SH-SY5Y (cell line): Measurements from ENCODE around the gene CPED1.

ENCODE experiments used
- GATA2 ChIP-seq: IDR thresholded peaks from 2 replicates; pipeline ENCODE4 v1.6.1; 2011; ENCODE audit warnings: mild to moderate bottlenecking, low read depth, low read length
- GATA3 ChIP-seq: IDR thresholded peaks from 2 replicates; pipeline ENCODE4 v1.6.1; 2011; ENCODE audit warnings: low read depth, mild to moderate bottlenecking, low read length, moderate library complexity

Gene CPED1

GRCh38 chr7:120987683-120988590 lies 574 bp upstream of the CPED1 start:
- TF ChIP-seq GATA2 (no peak), GATA3 (no peak)

DNA sequence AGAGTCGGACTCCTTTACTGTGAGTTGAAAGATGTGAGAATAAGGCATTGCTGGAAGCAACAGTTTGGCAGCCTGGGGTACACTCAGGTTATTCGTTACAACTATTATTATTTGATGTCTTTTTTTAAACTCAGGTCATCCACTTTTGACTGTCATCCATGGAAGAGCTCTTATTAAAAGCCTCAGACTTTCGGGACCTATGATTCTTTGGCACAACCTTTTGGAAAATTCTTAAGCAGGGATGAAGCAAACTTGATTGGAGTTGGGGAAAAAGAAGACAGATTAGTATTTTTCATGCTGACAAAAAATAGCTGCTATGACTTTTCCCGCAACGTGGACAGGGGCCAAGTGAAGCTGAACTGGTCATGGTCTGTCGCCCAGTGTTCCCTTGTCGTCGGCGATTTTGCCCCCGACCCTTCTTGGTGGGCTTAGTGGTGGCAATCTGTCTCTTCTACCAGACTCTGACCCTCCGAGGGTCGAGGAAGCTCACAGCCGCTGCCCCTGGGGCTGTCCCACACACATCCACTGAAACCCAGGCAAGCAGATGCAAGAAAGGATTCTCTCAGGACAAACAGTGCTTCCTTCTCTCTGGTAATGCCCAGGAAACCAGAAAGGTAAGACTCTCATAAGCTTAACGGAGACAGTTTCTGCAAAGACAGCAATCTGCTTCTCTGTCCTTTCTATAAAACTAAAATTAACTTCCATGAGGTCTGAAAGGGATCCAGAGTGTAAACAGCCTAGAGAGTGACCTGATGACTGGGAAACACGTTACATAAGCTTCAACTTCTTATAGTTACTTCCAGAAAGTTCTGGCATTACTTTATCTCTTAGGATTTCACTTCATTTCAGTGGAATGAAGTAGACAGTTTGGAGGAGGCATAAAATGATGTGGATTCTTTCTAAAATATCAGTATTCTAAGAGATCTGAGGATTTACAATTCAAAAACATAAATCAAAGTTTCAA lies 1.0 kb downstream of the CPED1 start:
- TF ChIP-seq GATA2 (no peak), GATA3 (no peak)

GRCh38 chr7:120990468-120991118 lies 2.1 kb downstream of the CPED1 start:
- TF ChIP-seq GATA2, result no peak
- TF ChIP-seq GATA3, result no peak

DNA sequence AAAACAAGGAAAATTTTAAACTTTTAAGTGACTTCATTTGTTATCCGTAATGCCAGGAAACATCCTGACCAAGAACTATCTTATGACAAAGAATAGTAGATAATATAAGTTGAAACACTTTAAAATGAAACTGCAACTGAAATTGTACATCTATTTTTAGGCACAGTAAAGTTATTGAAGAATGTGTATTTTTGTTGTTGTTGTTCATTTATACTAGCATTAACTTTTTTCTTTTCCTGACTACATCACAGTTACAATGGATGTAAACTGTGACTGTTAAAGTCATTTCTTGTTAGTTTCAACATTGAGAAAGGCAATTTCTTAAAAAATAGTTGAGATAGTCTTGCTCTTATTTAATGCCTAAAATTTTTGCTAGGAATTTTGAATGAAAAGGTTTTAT lies 2.6 kb downstream of the CPED1 start:
- TF ChIP-seq GATA2 (no peak), GATA3 (no peak)

DNA sequence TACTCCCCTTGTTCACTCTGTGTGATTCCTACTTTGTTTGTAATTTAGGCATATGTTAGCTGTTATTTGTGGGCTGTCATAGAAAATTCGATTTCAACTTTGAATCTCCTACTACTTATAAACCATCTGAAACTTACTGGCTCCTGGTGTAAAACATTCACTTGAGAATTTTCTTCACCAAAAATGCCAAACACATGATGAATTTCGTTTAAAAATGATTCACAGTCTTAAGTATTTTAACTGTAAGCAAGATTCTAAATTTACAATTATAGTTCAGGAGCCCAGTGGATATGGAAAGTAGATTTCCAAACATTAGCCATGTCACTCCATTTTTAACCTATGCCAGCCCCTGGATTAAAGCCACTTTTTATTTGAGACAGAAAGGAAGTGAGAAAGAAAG lies 3.1 kb downstream of the CPED1 start:
- TF ChIP-seq GATA3, result no peak
- TF ChIP-seq GATA2, result no peak

- TF ChIP-seq GATA2 (no peak), GATA3 (no peak)
Observed at GRCh38 chr7:120992272-120992964, 3.9 kb downstream of the CPED1 start.

GRCh38 chr7:120992965-120993494 lies 4.5 kb downstream of the CPED1 start:
- TF ChIP-seq GATA3 (no peak), GATA2 (no peak)

GRCh38 chr7:120993553-120994191 lies 5.2 kb downstream of the CPED1 start:
- TF ChIP-seq GATA2, result no peak
- TF ChIP-seq GATA3, result no peak

DNA sequence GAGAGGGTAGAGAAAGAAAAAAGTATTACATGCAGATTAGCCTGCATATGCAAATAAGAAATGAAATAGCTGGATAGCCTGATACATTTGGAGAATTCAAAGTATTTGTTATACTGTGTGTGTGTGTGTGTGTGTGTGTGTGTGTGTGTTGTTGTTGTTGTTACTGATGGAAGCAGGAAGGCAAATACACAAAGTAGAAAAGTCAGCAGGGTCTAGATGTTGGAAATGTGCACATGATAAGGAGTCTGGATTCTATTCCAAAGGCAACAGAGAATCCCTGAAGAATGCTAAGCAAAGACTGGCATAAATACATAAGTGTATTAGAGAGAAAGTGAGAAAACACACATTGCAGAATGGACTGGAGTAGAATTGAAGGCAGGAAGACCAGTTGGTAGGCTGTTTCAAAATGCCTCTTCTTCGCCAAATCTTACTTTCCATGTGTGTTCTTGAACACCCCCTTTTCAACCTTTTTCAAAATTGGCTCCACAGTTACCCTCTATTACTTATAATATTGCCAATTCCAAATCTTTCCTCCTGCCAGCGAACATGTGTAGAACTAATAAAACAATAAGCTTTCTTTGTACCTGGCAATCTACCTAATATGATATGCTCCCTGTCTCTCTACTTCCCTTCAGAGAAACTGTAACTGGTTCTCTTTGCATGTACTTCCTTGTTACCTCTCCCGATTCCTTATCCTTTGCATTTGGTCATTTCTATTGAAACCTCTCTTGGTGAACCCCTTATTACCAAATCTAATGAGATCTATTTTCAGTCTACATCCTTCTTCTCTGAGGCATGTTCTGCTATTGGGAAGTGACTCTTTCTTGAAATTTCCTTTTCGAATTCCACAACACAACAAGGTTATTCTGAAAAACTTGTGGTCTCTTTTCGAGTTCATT lies 6.2 kb downstream of the CPED1 start:
- TF ChIP-seq GATA3, result no peak
- TF ChIP-seq GATA2, result no peak

- TF ChIP-seq GATA2, result no peak
- no peak for TF ChIP-seq GATA3
Observed at GRCh38 chr7:120995654-120996053, 7.1 kb downstream of the CPED1 start.

- TF ChIP-seq GATA3 (no peak), GATA2 (no peak)
Observed at GRCh38 chr7:120996333-120996987, 7.9 kb downstream of the CPED1 start.
